ENCODE measurements around the gene INPP5F.

The INPP5F gene

GRCh38 chr10:119694608-119695007 is 31.2 kb upstream of the INPP5F start:
- no peak for DNase-seq (ENCODE audit: low read depth)
- H3K4me3 ChIP-seq (ENCODE audit: low read depth, low read length): no peak overlapping the region
- no peak for TF ChIP-seq CTCF (IDR thresholded peaks at IDR 0.05; ENCODE audit: insufficient read depth, low read depth, low read length, missing control alignments)

GRCh38 chr10:119700321-119700954 is 25.4 kb upstream of the INPP5F start:
- peak; percentile 54 for DNase-seq (ENCODE audit: low read depth)
- no peak overlapping the region for H3K4me3 ChIP-seq (ENCODE audit: low read depth, low read length)
- no peak for TF ChIP-seq CTCF (IDR thresholded peaks at IDR 0.05; ENCODE audit: insufficient read depth, low read depth, low read length, missing control alignments)

- no peak for DNase-seq (ENCODE audit: low read depth)
- H3K4me3 ChIP-seq (ENCODE audit: low read depth, low read length): no peak overlapping the region
- TF ChIP-seq CTCF (IDR thresholded peaks at IDR 0.05; ENCODE audit: insufficient read depth, low read depth, low read length, missing control alignments): no peak
Observed at GRCh38 chr10:119701861-119702260, 24.0 kb upstream of the INPP5F start.

- TF ChIP-seq CTCF (IDR thresholded peaks at IDR 0.05; ENCODE audit: insufficient read depth, low read depth, low read length, missing control alignments): no peak
- no peak overlapping the region for H3K4me3 ChIP-seq (ENCODE audit: low read depth, low read length)
- no peak for DNase-seq (ENCODE audit: low read depth)
Observed at GRCh38 chr10:119702583-119702982, 23.3 kb upstream of the INPP5F start.

- peak; percentile 71 for DNase-seq (ENCODE audit: low read depth)
- no peak for TF ChIP-seq CTCF (IDR thresholded peaks at IDR 0.05; ENCODE audit: insufficient read depth, low read depth, low read length, missing control alignments)
- H3K4me3 ChIP-seq (ENCODE audit: low read depth, low read length): peak overlapping the region; percentile 13
Observed at GRCh38 chr10:119703903-119704508, 21.8 kb upstream of the INPP5F start.

- peak; percentile 82 for DNase-seq (ENCODE audit: low read depth)
- H3K4me3 ChIP-seq (ENCODE audit: low read depth, low read length): no peak overlapping the region
- no peak for TF ChIP-seq CTCF (IDR thresholded peaks at IDR 0.05; ENCODE audit: insufficient read depth, low read depth, low read length, missing control alignments)
Observed at GRCh38 chr10:119705434-119705831, 20.4 kb upstream of the INPP5F start.

All from GM12865 (cell line).